Trophoblast cell (in vitro differentiated cells and primary cell): Measurements from ENCODE around the gene BPIFA1.

Experiments
- DNase-seq, 2 donors: peaks; one replicate each; pipeline ENCODE4 v3.0.0-alpha.2; 2016
- H2AFZ ChIP-seq: 2 replicates; pipeline ENCODE4 v1.6.1; 2013; ENCODE audit warnings: low read length, moderate library complexity, mild to moderate bottlenecking; ENCODE audit not compliant: insufficient read depth, poor library complexity
- H2AK5ac ChIP-seq: 2 replicates; pipeline ENCODE4 v1.6.1; 2013; ENCODE audit warnings: mild to moderate bottlenecking, low read length
- H2BK120ac ChIP-seq: 2 replicates; pipeline ENCODE4 v1.6.1; 2013; ENCODE audit warnings: low read length, mild to moderate bottlenecking, moderate library complexity; ENCODE audit not compliant: insufficient read depth, poor library complexity
- H2BK12ac ChIP-seq: 2 replicates; pipeline ENCODE4 v1.6.1; 2013; ENCODE audit warnings: mild to moderate bottlenecking, low read length, moderate library complexity
- H2BK5ac ChIP-seq: 2 replicates; pipeline ENCODE4 v1.6.1; 2013; ENCODE audit warnings: low read length, low read depth, moderate library complexity, mild to moderate bottlenecking; ENCODE audit not compliant: poor library complexity
- H3K14ac ChIP-seq: 2 replicates; pipeline ENCODE4 v1.6.1; 2013; ENCODE audit warnings: mild to moderate bottlenecking, low read length
- H3K18ac ChIP-seq: 2 replicates; pipeline ENCODE4 v1.6.1; 2013; ENCODE audit warnings: mild to moderate bottlenecking, low read length
- H3K23ac ChIP-seq: 2 replicates; pipeline ENCODE4 v1.6.1; 2013; ENCODE audit warnings: low read length
- H3K27ac ChIP-seq: 2 replicates; pipeline ENCODE4 v1.5.1; 2013; ENCODE audit warnings: low read depth, mild to moderate bottlenecking, inconsistent platforms, low read length, moderate library complexity
- H3K27me3 ChIP-seq: 2 replicates; pipeline ENCODE4 v1.6.1; 2013; ENCODE audit warnings: inconsistent platforms, mild to moderate bottlenecking, low read length, moderate library complexity; ENCODE audit not compliant: insufficient read depth
- H3K36me3 ChIP-seq, 2 experiments: 1 replicate in 1 of 2; 2 replicates in 1 of 2; pipeline ENCODE4 v1.6.1; 2013; ENCODE audit warnings: low read length in 2 of 2, mild to moderate bottlenecking in 2 of 2, moderate library complexity in 1 of 2; ENCODE audit not compliant: insufficient read depth in 2 of 2, control insufficient read depth in 1 of 2
- H3K4ac ChIP-seq: 2 replicates; pipeline ENCODE4 v1.6.1; 2013; ENCODE audit warnings: low read depth, mild to moderate bottlenecking, low read length, moderate library complexity
- H3K4me1 ChIP-seq, 2 experiments: 1 replicate in 1 of 2; 2 replicates in 1 of 2; pipeline ENCODE4 v1.6.1; 2013; ENCODE audit warnings: low read length in 2 of 2, mild to moderate bottlenecking in 2 of 2, moderate library complexity in 1 of 2; ENCODE audit not compliant: insufficient read depth in 2 of 2, control insufficient read depth in 1 of 2
- H3K4me2 ChIP-seq: 2 replicates; pipeline ENCODE4 v1.6.1; 2013; ENCODE audit warnings: inconsistent platforms, mild to moderate bottlenecking, low read length, moderate library complexity
- H3K4me3 ChIP-seq: 2 replicates; pipeline ENCODE4 v1.5.1; 2013; ENCODE audit warnings: mild to moderate bottlenecking, low read depth, low read length, inconsistent platforms
- H3K79me1 ChIP-seq: one replicate; pipeline ENCODE4 v1.6.1; 2013; ENCODE audit warnings: low read length
- H3K79me2 ChIP-seq: 2 replicates; pipeline ENCODE4 v1.6.1; 2013; ENCODE audit warnings: low read length, mild to moderate bottlenecking; ENCODE audit not compliant: control insufficient read depth, insufficient read depth, poor library complexity
- H3K9ac ChIP-seq: 2 replicates; pipeline ENCODE4 v1.6.1; 2013; ENCODE audit warnings: mild to moderate bottlenecking, low read length
- H3K9me3 ChIP-seq: 2 replicates; pipeline ENCODE4 v1.6.1; 2013; ENCODE audit warnings: low read depth, mild to moderate bottlenecking, control low read depth, inconsistent platforms, low read length; ENCODE audit not compliant: insufficient read depth
- H4K12ac ChIP-seq: 2 replicates; pipeline ENCODE4 v1.6.1; 2013; ENCODE audit warnings: low read depth, mild to moderate bottlenecking, low read length, moderate library complexity
- H4K8ac ChIP-seq: 2 replicates; pipeline ENCODE4 v1.6.1; 2013; ENCODE audit warnings: low read depth, mild to moderate bottlenecking, low read length, moderate library complexity
- H4K91ac ChIP-seq: one replicate; pipeline ENCODE4 v1.6.1; 2013; ENCODE audit warnings: low read depth, mild to moderate bottlenecking, low read length, moderate library complexity
- WGBS: extraction: QIAGEN DNeasy Blood & Tissue Kit; methylation state at CpG from one replicate; pipeline ENCODE4 v1.1.7; 2013; ENCODE audit warnings: missing lambda C conversion rate; ENCODE audit not compliant: insufficient read length, insufficient coverage; ENCODE audit errors: extremely low coverage; 5-methylcytosine and 5-hydroxymethylcytosine counted together

The BPIFA1 gene

DNA sequence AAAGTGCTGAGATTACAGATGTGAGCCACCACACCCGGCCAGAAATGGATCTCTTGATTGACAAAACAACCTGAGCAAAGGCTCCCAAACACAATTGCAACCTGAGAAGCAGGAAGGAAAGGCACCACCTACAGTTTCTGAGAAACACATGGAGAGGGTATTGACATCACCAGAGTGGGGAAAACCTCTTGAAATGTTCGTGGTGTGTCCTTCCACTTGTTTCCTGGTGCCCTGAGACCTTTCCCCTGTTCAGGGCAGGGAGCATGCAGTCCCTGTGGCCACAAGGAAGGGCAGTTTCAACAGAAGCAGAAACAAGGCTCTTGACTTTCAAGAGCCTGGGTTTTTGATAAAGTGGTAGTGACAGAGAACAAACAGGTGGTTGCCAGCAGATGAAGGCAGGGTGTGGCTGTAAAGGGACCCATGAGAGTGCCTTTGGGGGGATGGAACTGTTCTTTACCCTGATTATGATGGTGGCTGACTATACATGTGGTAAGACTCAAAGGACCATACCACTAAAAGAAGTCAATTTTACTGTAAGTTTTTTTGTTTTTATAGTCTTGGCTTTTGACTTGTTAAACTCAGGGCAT, 3.2 kb upstream of the BPIFA1 start:
- Histone ChIP-seq H4K12ac (no peak overlapping the region), H3K9me3 (no peaks in the 10 kb centered on the region), H3K4ac (no peak overlapping the region), H3K79me2 (no peaks in the 10 kb centered on the region), H3K4me3 (no peak overlapping the region), H3K4me1 (no peaks in the 10 kb centered on the region), H3K23ac (no peak overlapping the region), H2BK5ac (no peak overlapping the region), H4K8ac (no peak overlapping the region), H4K91ac (no peak overlapping the region), H3K27me3 (no peaks in the 10 kb centered on the region), H3K18ac (no peak overlapping the region), H3K9ac (no peak overlapping the region), H3K4me2 (no peak overlapping the region), H3K79me1 (no peaks in the 10 kb centered on the region), H3K27ac (no peak overlapping the region), H3K36me3 (no peaks in the 10 kb centered on the region), H2BK12ac (no peak overlapping the region), H3K14ac (no peak overlapping the region), H2AK5ac (no peak overlapping the region), H2AFZ (no peak overlapping the region), H2BK120ac (no peak overlapping the region)
- DNase-seq: no peak
- no CpG with 5 or more reads among the region's 2 CpGs for WGBS

DNA sequence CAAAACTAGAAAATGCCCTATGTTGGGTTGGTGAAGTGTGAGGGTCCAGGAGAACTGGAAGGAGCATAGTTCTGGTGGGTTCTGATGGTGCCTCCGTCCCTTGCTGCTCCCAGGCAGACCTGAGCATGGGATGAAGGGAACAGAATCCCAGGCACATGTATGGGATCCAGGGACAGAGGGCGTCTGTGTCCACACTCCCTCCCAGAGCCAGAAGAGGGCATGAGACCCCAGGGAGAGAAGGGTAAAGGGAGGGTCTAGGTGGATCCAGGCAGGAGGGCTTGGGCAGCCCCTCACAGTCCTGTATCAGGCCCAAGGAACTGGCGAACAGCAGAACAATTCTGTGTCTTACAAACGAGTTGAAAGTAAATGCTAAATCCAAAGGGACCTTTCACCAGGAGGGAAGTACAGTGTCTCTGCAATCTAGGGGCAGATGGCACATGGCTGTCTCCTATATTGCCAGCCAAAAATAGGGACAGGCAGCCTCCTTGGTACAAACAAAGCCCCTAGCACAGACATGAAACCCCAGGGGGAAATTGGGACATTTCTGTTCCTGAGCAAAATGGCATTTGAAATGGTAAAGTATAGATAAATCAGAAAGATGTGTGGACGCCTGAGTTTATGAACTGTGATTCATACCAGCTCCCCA, 2.5 kb upstream of the BPIFA1 start:
- DNase-seq: no peak
- H2AFZ ChIP-seq: no peak overlapping the region
- H3K4me2 ChIP-seq: no peak overlapping the region
- H2BK120ac ChIP-seq: no peak overlapping the region
- H3K79me1 ChIP-seq: no peaks in the 10 kb centered on the region
- no peak overlapping the region for H3K4ac ChIP-seq
- no peaks in the 10 kb centered on the region for H3K9me3 ChIP-seq
- H3K14ac ChIP-seq: no peak overlapping the region
- no peak overlapping the region for H3K4me3 ChIP-seq
- no peak overlapping the region for H4K91ac ChIP-seq
- no peak overlapping the region for H2BK12ac ChIP-seq
- H4K8ac ChIP-seq: no peak overlapping the region
- no peak overlapping the region for H3K23ac ChIP-seq
- no CpG with 5 or more reads among the region's 5 CpGs for WGBS
- H2AK5ac ChIP-seq: no peak overlapping the region
- no peak overlapping the region for H3K9ac ChIP-seq
- H3K27me3 ChIP-seq: no peaks in the 10 kb centered on the region
- H4K12ac ChIP-seq: no peak overlapping the region
- H3K27ac ChIP-seq: no peak overlapping the region
- no peaks in the 10 kb centered on the region for H3K36me3 ChIP-seq
- H2BK5ac ChIP-seq: no peak overlapping the region
- H3K4me1 ChIP-seq: no peaks in the 10 kb centered on the region
- H3K79me2 ChIP-seq: no peaks in the 10 kb centered on the region
- H3K18ac ChIP-seq: no peak overlapping the region

DNA sequence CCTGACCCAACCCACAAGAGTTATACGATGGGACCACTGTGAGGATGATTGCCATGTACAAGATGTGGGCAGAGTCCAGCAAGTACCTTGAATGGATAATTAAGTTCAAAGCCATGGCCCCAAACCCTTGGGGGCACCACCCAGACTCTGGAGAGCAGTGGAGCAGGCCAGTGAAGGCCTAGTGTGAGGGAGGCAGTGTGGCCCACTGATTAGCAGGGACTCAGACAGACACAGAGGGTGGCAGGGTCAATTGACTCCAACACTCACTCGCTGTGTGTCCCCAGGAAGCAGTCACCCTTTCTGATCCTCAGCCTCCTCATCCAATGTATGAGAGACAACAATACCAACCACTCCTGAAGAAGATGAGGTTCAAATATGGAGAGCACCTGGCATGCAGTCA, 1.7 kb upstream of the BPIFA1 start:
- Histone ChIP-seq H3K9ac (no peak overlapping the region), H3K9me3 (no peaks in the 10 kb centered on the region), H4K12ac (no peak overlapping the region), H3K79me1 (no peaks in the 10 kb centered on the region), H3K4me3 (no peak overlapping the region), H2AK5ac (no peak overlapping the region), H3K4me2 (no peak overlapping the region), H3K4me1 (no peaks in the 10 kb centered on the region), H2BK120ac (no peak overlapping the region), H3K4ac (no peak overlapping the region), H3K14ac (no peak overlapping the region), H3K36me3 (no peaks in the 10 kb centered on the region), H3K23ac (no peak overlapping the region), H4K8ac (no peak overlapping the region), H2BK12ac (no peak overlapping the region), H3K79me2 (no peaks in the 10 kb centered on the region), H3K27ac (no peak overlapping the region), H3K27me3 (no peaks in the 10 kb centered on the region), H2BK5ac (no peak overlapping the region), H4K91ac (no peak overlapping the region), H2AFZ (no peak overlapping the region), H3K18ac (no peak overlapping the region)
- no peak for DNase-seq
- WGBS: no CpG with 5 or more reads among the region's 2 CpGs

DNA sequence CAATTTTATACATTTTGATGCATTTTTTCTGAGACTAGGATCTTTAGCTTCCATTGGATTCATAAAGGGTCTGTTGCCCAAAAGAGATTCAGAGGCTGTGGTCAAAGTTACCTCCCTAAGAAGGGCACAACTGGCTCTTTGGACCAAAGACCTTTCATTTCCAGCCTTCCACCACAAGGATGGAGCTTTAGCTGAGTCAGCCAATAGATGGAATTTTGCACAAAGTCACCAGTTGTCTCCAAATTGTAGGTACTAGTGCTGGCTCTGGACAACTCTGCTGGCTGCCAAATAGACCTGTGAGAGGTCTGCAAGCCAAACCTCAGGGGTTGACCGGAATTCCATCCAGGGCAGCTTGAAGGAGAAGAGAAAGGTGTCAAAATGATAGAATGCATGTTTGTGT, 555 bp downstream of the BPIFA1 start:
- no peak overlapping the region for H4K91ac ChIP-seq
- no peaks in the 10 kb centered on the region for H3K79me2 ChIP-seq

More for the DNA sequence above, 555 bp downstream of the BPIFA1 start:
- no peak for DNase-seq
- no peak overlapping the region for H3K23ac ChIP-seq
- no peaks in the 10 kb centered on the region for H3K79me1 ChIP-seq
- H3K4ac ChIP-seq: no peak overlapping the region
- no peak overlapping the region for H3K27ac ChIP-seq
- no peaks in the 10 kb centered on the region for H3K4me1 ChIP-seq
- H4K12ac ChIP-seq: no peak overlapping the region
- H4K8ac ChIP-seq: no peak overlapping the region
- WGBS: no CpG with 5 or more reads among the region's 1 CpG
- H3K9ac ChIP-seq: no peak overlapping the region
- H3K4me3 ChIP-seq: no peak overlapping the region
- no peak overlapping the region for H2BK5ac ChIP-seq
- H3K4me2 ChIP-seq: no peak overlapping the region
- no peaks in the 10 kb centered on the region for H3K9me3 ChIP-seq
- no peaks in the 10 kb centered on the region for H3K27me3 ChIP-seq
- H3K18ac ChIP-seq: no peak overlapping the region
- H2BK120ac ChIP-seq: no peak overlapping the region
- no peak overlapping the region for H3K14ac ChIP-seq
- H2BK12ac ChIP-seq: no peak overlapping the region
- H3K36me3 ChIP-seq: no peaks in the 10 kb centered on the region
- no peak overlapping the region for H2AFZ ChIP-seq
- no peak overlapping the region for H2AK5ac ChIP-seq
